ENCODE results near the gene CYYR1. TPM values are rescaled to one million over a fixed set of nuclear protein-coding genes. Genes with fewer than 3 reads are reported as not detected.

The CYYR1 gene
- total RNA-seq, 1 donor from 2014 or later: 6.4 TPM

DNA sequence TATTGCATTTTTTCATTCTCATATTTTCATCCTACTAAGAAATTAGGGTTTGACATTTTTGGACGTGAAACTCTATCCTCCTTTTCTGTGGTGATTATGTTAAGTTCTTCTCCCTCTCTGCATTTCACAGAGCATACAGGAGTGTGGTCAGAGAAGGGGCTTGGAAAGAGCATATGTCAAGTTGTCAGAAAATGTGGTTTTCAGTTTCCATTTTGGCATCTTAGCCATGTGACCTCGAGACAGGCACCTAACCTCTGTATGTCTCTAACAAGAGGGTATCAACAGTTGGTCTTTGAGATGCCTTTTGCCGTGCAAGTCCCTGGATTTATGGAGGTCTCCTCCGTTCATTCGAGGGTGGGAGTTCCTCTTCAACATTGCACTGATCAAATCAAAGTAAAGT lies 140.7 kb downstream of the CYYR1 start:
- TF ChIP-seq, protein P1, sequence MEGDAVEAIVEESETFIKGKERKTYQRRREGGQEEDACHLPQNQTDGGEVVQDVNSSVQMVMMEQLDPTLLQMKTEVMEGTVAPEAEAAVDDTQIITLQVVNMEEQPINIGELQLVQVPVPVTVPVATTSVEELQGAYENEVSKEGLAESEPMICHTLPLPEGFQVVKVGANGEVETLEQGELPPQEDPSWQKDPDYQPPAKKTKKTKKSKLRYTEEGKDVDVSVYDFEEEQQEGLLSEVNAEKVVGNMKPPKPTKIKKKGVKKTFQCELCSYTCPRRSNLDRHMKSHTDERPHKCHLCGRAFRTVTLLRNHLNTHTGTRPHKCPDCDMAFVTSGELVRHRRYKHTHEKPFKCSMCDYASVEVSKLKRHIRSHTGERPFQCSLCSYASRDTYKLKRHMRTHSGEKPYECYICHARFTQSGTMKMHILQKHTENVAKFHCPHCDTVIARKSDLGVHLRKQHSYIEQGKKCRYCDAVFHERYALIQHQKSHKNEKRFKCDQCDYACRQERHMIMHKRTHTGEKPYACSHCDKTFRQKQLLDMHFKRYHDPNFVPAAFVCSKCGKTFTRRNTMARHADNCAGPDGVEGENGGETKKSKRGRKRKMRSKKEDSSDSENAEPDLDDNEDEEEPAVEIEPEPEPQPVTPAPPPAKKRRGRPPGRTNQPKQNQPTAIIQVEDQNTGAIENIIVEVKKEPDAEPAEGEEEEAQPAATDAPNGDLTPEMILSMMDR (IDR thresholded peaks at IDR 0.05; ENCODE audit: insufficient read depth, low read length, poor library complexity, severe bottlenecking): no peak
- Histone ChIP-seq H3K27me3 (ENCODE audit: control insufficient read depth, insufficient read depth, low read length) (no peaks in the 10 kb centered on the region), H3K36me3 (ENCODE audit: control insufficient read depth, insufficient read depth, low read length) (no peaks in the 10 kb centered on the region), H3K4me3 (ENCODE audit: low read depth, low read length) (no peak overlapping the region)
- no peak for DNase-seq (ENCODE audit: low read depth)

DNA sequence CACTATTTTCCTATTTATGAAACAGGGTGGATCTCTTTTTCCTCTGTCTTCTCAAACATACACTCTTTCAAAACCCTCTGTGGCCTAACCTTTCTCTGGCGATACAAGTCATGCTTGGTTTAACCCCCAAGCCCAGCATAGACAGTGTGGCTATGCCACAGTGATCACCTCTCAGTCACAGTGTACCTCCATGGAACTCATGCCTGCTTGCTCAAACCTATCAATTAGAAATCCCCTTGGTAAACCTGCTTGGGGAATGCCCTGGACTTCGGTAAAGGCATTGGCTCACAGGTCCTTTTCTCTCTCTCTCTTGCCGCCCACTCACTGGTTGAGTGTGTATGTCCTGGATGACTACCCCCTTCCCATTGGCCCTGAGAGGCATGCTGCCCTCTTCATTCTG lies 147.5 kb downstream of the CYYR1 start:
- Histone ChIP-seq H3K4me3 (ENCODE audit: low read depth, low read length) (no peak overlapping the region), H3K36me3 (ENCODE audit: control insufficient read depth, insufficient read depth, low read length) (no peaks in the 10 kb centered on the region), H3K27me3 (ENCODE audit: control insufficient read depth, insufficient read depth, low read length) (no peaks in the 10 kb centered on the region)
- TF ChIP-seq, protein P1 (IDR thresholded peaks at IDR 0.05; ENCODE audit: insufficient read depth, low read length, poor library complexity, severe bottlenecking): no peak
- no peak for DNase-seq (ENCODE audit: low read depth)

DNA sequence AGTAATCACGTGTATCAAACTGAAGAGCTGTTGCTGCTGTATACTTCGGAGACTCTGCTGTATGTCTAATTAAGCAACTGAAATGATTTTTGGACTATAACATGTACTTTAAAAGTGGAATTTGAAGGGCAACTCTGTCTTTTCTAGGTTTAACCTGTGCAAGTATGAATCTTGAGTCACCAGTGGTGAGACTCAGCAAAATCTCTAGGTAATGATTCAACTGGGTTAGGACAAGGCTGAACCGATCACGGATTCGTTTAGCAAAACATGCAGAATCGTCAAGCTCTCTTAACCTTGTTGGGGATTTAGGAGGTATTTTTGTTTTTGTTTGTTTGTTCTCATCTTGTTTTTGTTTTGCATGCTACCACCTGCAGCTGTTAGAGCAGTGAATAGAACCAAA lies 149.6 kb downstream of the CYYR1 start:
- DNase-seq (ENCODE audit: low read depth): no peak
- Histone ChIP-seq H3K27me3 (ENCODE audit: control insufficient read depth, insufficient read depth, low read length) (no peaks in the 10 kb centered on the region), H3K36me3 (ENCODE audit: control insufficient read depth, insufficient read depth, low read length) (no peaks in the 10 kb centered on the region), H3K4me3 (ENCODE audit: low read depth, low read length) (no peak overlapping the region)
- TF ChIP-seq, protein P1 (IDR thresholded peaks at IDR 0.05; ENCODE audit: insufficient read depth, low read length, poor library complexity, severe bottlenecking): no peak

DNA sequence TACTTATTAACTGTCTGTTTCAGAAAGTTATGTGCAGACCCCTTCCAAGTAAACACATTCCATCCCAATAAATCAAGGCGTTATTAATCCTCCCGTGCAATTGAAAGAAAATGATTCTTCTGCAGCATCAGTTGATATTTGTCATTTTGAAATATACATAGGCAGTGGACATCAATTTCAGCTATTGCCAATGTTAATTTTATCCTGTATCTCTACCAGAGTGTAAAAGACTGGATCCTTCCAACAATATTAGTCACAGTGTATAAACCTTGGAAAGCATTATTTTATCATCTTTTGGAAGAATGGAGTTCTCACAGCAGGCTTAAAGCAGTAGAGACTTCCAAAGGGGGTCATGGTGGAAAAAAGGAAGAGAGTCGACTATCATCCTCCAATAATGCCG lies 150.4 kb downstream of the CYYR1 start:
- no peaks in the 10 kb centered on the region for H3K36me3 ChIP-seq (ENCODE audit: control insufficient read depth, insufficient read depth, low read length)
- no peak overlapping the region for H3K4me3 ChIP-seq (ENCODE audit: low read depth, low read length)
- TF ChIP-seq, protein P1 (IDR thresholded peaks at IDR 0.05; ENCODE audit: insufficient read depth, low read length, poor library complexity, severe bottlenecking): no peak
- H3K27me3 ChIP-seq (ENCODE audit: control insufficient read depth, insufficient read depth, low read length): no peaks in the 10 kb centered on the region
- DNase-seq (ENCODE audit: low read depth): no peak

DNA sequence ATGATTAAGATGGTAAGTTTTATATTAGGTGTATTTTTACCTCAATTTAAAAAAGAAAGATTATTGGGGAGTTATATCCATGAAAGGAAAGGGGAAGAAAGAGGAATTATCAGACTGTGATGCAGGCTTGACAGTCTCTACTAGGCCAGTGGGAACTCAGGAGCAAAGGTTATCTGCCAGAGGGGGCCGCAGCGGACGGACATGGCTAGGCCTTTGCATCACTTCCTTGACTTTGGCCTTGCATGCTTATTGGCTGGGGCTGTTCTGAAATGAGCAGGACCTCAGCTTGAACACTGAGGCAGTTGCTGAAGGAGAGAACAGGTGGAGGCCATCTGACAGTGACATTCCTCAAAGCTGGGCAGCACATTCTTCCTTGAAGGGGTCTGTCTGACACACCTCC lies 150.9 kb downstream of the CYYR1 start:
- no peak for DNase-seq (ENCODE audit: low read depth)
- Histone ChIP-seq H3K36me3 (ENCODE audit: control insufficient read depth, insufficient read depth, low read length) (no peaks in the 10 kb centered on the region), H3K27me3 (ENCODE audit: control insufficient read depth, insufficient read depth, low read length) (no peaks in the 10 kb centered on the region), H3K4me3 (ENCODE audit: low read depth, low read length) (no peak overlapping the region)
- TF ChIP-seq, protein P1 (IDR thresholded peaks at IDR 0.05; ENCODE audit: insufficient read depth, low read length, poor library complexity, severe bottlenecking): no peak

DNA sequence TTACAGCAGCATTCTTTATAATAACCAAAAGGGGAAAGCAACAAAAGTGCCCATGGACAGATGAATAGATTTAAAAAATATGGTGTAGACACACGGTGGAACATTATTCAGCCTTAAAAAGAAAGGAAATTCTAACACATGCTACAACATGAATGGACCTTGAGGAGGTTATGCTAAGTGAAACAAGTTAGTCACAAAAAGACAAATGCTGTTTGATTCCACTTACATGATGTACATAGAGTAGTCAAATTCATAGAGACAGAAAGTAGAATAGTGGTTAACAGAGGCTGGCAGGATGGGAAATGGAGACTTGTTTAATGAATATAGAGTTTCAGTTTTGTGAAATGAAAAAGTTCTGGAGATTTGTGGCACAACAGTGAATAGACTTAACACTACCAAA lies 151.4 kb downstream of the CYYR1 start:
- H3K36me3 ChIP-seq (ENCODE audit: control insufficient read depth, insufficient read depth, low read length): no peaks in the 10 kb centered on the region
- no peak for DNase-seq (ENCODE audit: low read depth)
- TF ChIP-seq, protein P1 (IDR thresholded peaks at IDR 0.05; ENCODE audit: insufficient read depth, low read length, poor library complexity, severe bottlenecking): no peak
- no peaks in the 10 kb centered on the region for H3K27me3 ChIP-seq (ENCODE audit: control insufficient read depth, insufficient read depth, low read length)
- H3K4me3 ChIP-seq (ENCODE audit: low read depth, low read length): no peak overlapping the region

Measured in kidney epithelial cell (primary cell).